Loucy (cell line): ENCODE results near the gene TLDC2.

Source experiments
- H2AFZ ChIP-seq: fragments of 200-600 bp; sonication (generic); 2 replicates; pipeline ENCODE4 v1.6.0; 2016; ENCODE audit warnings: antibody characterized with exemption, mild to moderate bottlenecking, low read length, moderate library complexity
- H3F3A ChIP-seq: fragments of 200-600 bp; 2 replicates; pipeline ENCODE4 v1.6.0; 2016; ENCODE audit warnings: antibody characterized with exemption, low read depth, mild to moderate bottlenecking
- H3K27me3 ChIP-seq: fragments of 200-600 bp; sonication (generic); 2 replicates; pipeline ENCODE4 v1.6.1; 2014; ENCODE audit warnings: low read length, mild to moderate bottlenecking; ENCODE audit not compliant: insufficient read depth, poor library complexity, severe bottlenecking
- H3K36me3 ChIP-seq: fragments of 200-600 bp; sonication (generic); 2 replicates; pipeline ENCODE4 v1.6.1; 2016; ENCODE audit warnings: low read length; ENCODE audit not compliant: insufficient read depth
- H3K4me1 ChIP-seq: fragments of 200-600 bp; sonication (generic); 2 replicates; pipeline ENCODE4 v1.5.1; 2014; ENCODE audit warnings: low read length, mild to moderate bottlenecking; ENCODE audit not compliant: insufficient read depth, poor library complexity, severe bottlenecking
- H3K4me2 ChIP-seq: fragments of 200-600 bp; sonication (generic); 2 replicates; pipeline ENCODE4 v1.6.0; 2014; ENCODE audit warnings: antibody characterized with exemption, low read length, low read depth, mild to moderate bottlenecking; ENCODE audit not compliant: poor library complexity, severe bottlenecking
- H3K4me3 ChIP-seq: fragments of 200-600 bp; sonication (generic); 2 replicates; pipeline ENCODE4 v1.5.1; 2014; ENCODE audit warnings: low read length, mild to moderate bottlenecking, mixed read lengths; ENCODE audit not compliant: poor library complexity, severe bottlenecking
- H3K79me2 ChIP-seq: fragments of 200-600 bp; sonication (generic); 2 replicates; pipeline ENCODE4 v1.6.1; 2014; ENCODE audit warnings: low read length; ENCODE audit not compliant: insufficient read depth
- H3K9ac ChIP-seq: fragments of 200-600 bp; sonication (generic); 2 replicates; pipeline ENCODE4 v1.6.0; 2014; ENCODE audit warnings: mild to moderate bottlenecking, low read depth, low read length, moderate library complexity; ENCODE audit not compliant: poor library complexity, severe bottlenecking
- H3K9me2 ChIP-seq: fragments of 200-600 bp; sonication (generic); replicated peaks from 2 replicates; pipeline ENCODE4 v1.6.1; 2016; ENCODE audit warnings: low read depth, low read length, mixed read lengths
- H3K9me3 ChIP-seq: fragments of 200-600 bp; sonication (generic); 2 replicates; pipeline ENCODE4 v1.6.1; 2014; ENCODE audit warnings: mild to moderate bottlenecking, antibody characterized with exemption, low read length, low read depth; ENCODE audit not compliant: insufficient read depth
- H4K20me1 ChIP-seq: fragments of 200-600 bp; sonication (generic); 2 replicates; pipeline ENCODE4 v1.6.0; 2014; ENCODE audit warnings: antibody characterized with exemption, low read length, mild to moderate bottlenecking; ENCODE audit not compliant: insufficient read depth, poor library complexity, severe bottlenecking
- CTCF ChIP-seq: fragments of 200-600 bp; sonication (generic); conservative IDR thresholded peaks from 2 replicates; pipeline ENCODE4 v1.5.1; 2014; ENCODE audit warnings: mild to moderate bottlenecking, antibody characterized with exemption, low read length
- EZH2phosphoT487 ChIP-seq: fragments of 200-600 bp; IDR thresholded peaks from 2 replicates; pipeline ENCODE4 v1.6.1; 2018; ENCODE audit warnings: antibody characterized with exemption, mild to moderate bottlenecking, moderate library complexity, borderline replicate concordance

Gene TLDC2

GRCh38 chr20:36861625-36861874, 14.4 kb upstream of the TLDC2 start:
- Histone ChIP-seq H3K79me2 (peaks cover 30% of the 10 kb centered on the region; the same call in 1 of the 2 replicates), H2AFZ (no peak overlapping the region), H3K36me3 (no peaks in the 10 kb centered on the region), H3K9me2 (no peaks in the 10 kb centered on the region), H3K4me2 (peak overlapping the region; percentile 91), H3K9me3 (no peaks in the 10 kb centered on the region), H3K27me3 (no peaks in the 10 kb centered on the region), H3F3A (0 out of 2 replicates have a peak, but pooled peaks cover 6% of the 10 kb centered on the region), H3K4me1 (peaks cover 39% of the 10 kb centered on the region), H3K9ac (peak overlapping the region; percentile 63), H3K4me3 (peak overlapping the region; percentile 68), H4K20me1 (peaks cover 21% of the 10 kb centered on the region)
- TF ChIP-seq EZH2phosphoT487 (no peak), CTCF (no peak)

GRCh38 chr20:36861875-36862801, 13.8 kb upstream of the TLDC2 start:
- peaks cover 30% of the 10 kb centered on the region; the same call in 1 of the 2 replicates for H3K79me2 ChIP-seq
- peak overlapping the region; percentile 91 for H3K4me2 ChIP-seq
- H4K20me1 ChIP-seq: peaks cover 21% of the 10 kb centered on the region
- no peaks in the 10 kb centered on the region for H3K9me3 ChIP-seq
- H3K9me2 ChIP-seq: no peaks in the 10 kb centered on the region
- peaks cover 34% of the 10 kb centered on the region for H3K4me1 ChIP-seq
- H3F3A ChIP-seq: 0 out of 2 replicates have a peak, but pooled peaks cover 6% of the 10 kb centered on the region
- H3K27me3 ChIP-seq: no peaks in the 10 kb centered on the region
- TF ChIP-seq EZH2phosphoT487 (no peak), CTCF (no peak)
- H3K4me3 ChIP-seq: peak overlapping the region; percentile 68
- H3K9ac ChIP-seq: peak overlapping the region; percentile 63
- no peak overlapping the region for H2AFZ ChIP-seq
- no peaks in the 10 kb centered on the region for H3K36me3 ChIP-seq

- Histone ChIP-seq H3K9me2 (no peaks in the 10 kb centered on the region), H3K36me3 (no peaks in the 10 kb centered on the region), H3K4me1 (peaks cover 34% of the 10 kb centered on the region), H3K79me2 (peaks cover 30% of the 10 kb centered on the region; the same call in 1 of the 2 replicates), H3K9ac (no peak overlapping the region), H3F3A (0 out of 2 replicates have a peak, but pooled peaks cover 6% of the 10 kb centered on the region), H3K4me3 (peak overlapping the region; percentile 70), H3K9me3 (no peaks in the 10 kb centered on the region), H4K20me1 (peaks cover 21% of the 10 kb centered on the region), H3K4me2 (no peak overlapping the region), H3K27me3 (no peaks in the 10 kb centered on the region), H2AFZ (no peak overlapping the region; the same call in 1 of the 2 replicates)
- TF ChIP-seq CTCF: no peak
Measured at GRCh38 chr20:36862857-36863668, 12.9 kb upstream of the TLDC2 start.
